Activated naive CD8-positive, alpha-beta T cell (primary cell): ENCODE measurements around the gene HARBI1.

Experiments
- H3K27ac Mint-ChIP-seq: one replicate; pipeline ENCODE4 v1.8.0; 2021; ENCODE audit warnings: mixed read lengths
- H3K27me3 Mint-ChIP-seq: one replicate; pipeline ENCODE4 v1.8.0; 2021; ENCODE audit warnings: mixed read lengths
- H3K36me3 Mint-ChIP-seq: one replicate; pipeline ENCODE4 v1.8.0; 2021; ENCODE audit warnings: mixed read lengths
- H3K4me1 Mint-ChIP-seq: one replicate; pipeline ENCODE4 v1.8.0; 2021; ENCODE audit warnings: low read depth, mixed read lengths
- H3K4me3 Mint-ChIP-seq: one replicate; pipeline ENCODE4 v1.8.0; 2021; ENCODE audit warnings: mild to moderate bottlenecking, mixed read lengths
- H3K9me3 Mint-ChIP-seq: one replicate; pipeline ENCODE4 v1.8.0; 2021; ENCODE audit warnings: low read depth, mixed read lengths

Gene HARBI1

GRCh38 chr11:46642627-46643335 lies 25.8 kb upstream of the HARBI1 start:
- no peaks in the 10 kb centered on the region for H3K27me3 Mint-ChIP-seq
- H3K36me3 Mint-ChIP-seq = peaks cover 19% of the 10 kb centered on the region
- no peaks in the 10 kb centered on the region for H3K9me3 Mint-ChIP-seq
- H3K27ac Mint-ChIP-seq = peak overlapping the region; percentile 41
- peak overlapping the region; percentile 6 for H3K4me3 Mint-ChIP-seq
- peaks cover 28% of the 10 kb centered on the region for H3K4me1 Mint-ChIP-seq

GRCh38 chr11:46641639-46642038 lies 24.6 kb upstream of the HARBI1 start:
- Mint-ChIP-seq H3K27me3 (no peaks in the 10 kb centered on the region), H3K4me3 (no peak overlapping the region), H3K9me3 (no peaks in the 10 kb centered on the region), H3K36me3 (peaks cover 19% of the 10 kb centered on the region), H3K4me1 (peaks cover 28% of the 10 kb centered on the region), H3K27ac (no peak overlapping the region)

GRCh38 chr11:46640036-46640788 lies 23.2 kb upstream of the HARBI1 start:
- H3K27me3 Mint-ChIP-seq = no peaks in the 10 kb centered on the region
- no peak overlapping the region for H3K27ac Mint-ChIP-seq
- no peaks in the 10 kb centered on the region for H3K9me3 Mint-ChIP-seq
- no peak overlapping the region for H3K4me3 Mint-ChIP-seq
- H3K4me1 Mint-ChIP-seq = peaks cover 31% of the 10 kb centered on the region
- H3K36me3 Mint-ChIP-seq = peaks cover 24% of the 10 kb centered on the region

- Mint-ChIP-seq H3K27me3 (no peaks in the 10 kb centered on the region), H3K4me1 (peaks cover 31% of the 10 kb centered on the region), H3K4me3 (no peak overlapping the region), H3K9me3 (no peaks in the 10 kb centered on the region), H3K36me3 (peaks cover 24% of the 10 kb centered on the region), H3K27ac (peak overlapping the region; percentile 84)
These were observed 22.3 kb upstream of the HARBI1 start for GRCh38 chr11:46639197-46639839.

GRCh38 chr11:46637546-46637945 lies 20.5 kb upstream of the HARBI1 start:
- no peak overlapping the region for H3K4me3 Mint-ChIP-seq
- no peaks in the 10 kb centered on the region for H3K27me3 Mint-ChIP-seq
- no peaks in the 10 kb centered on the region for H3K9me3 Mint-ChIP-seq
- H3K36me3 Mint-ChIP-seq = peaks cover 18% of the 10 kb centered on the region
- H3K27ac Mint-ChIP-seq = no peak overlapping the region
- H3K4me1 Mint-ChIP-seq = peaks cover 19% of the 10 kb centered on the region

- Mint-ChIP-seq H3K27me3 (no peaks in the 10 kb centered on the region), H3K4me1 (peaks cover 18% of the 10 kb centered on the region), H3K36me3 (peaks cover 19% of the 10 kb centered on the region), H3K4me3 (no peak overlapping the region), H3K9me3 (no peaks in the 10 kb centered on the region), H3K27ac (no peak overlapping the region)
These were observed 18.6 kb upstream of the HARBI1 start for GRCh38 chr11:46635557-46636139.

- Mint-ChIP-seq H3K27me3 (no peaks in the 10 kb centered on the region), H3K36me3 (peaks cover 12% of the 10 kb centered on the region), H3K9me3 (no peaks in the 10 kb centered on the region), H3K4me3 (no peak overlapping the region), H3K27ac (no peak overlapping the region), H3K4me1 (peaks cover 13% of the 10 kb centered on the region)
These were observed 16.5 kb upstream of the HARBI1 start for GRCh38 chr11:46633291-46634217.

GRCh38 chr11:46632502-46632901 lies 15.5 kb upstream of the HARBI1 start:
- peaks cover 11% of the 10 kb centered on the region for H3K4me1 Mint-ChIP-seq
- no peaks in the 10 kb centered on the region for H3K9me3 Mint-ChIP-seq
- H3K27ac Mint-ChIP-seq = peak overlapping the region; percentile 18
- H3K36me3 Mint-ChIP-seq = peaks cover 9% of the 10 kb centered on the region
- no peak overlapping the region for H3K4me3 Mint-ChIP-seq
- H3K27me3 Mint-ChIP-seq = no peaks in the 10 kb centered on the region

- peaks cover 12% of the 10 kb centered on the region for H3K4me1 Mint-ChIP-seq
- H3K9me3 Mint-ChIP-seq = no peaks in the 10 kb centered on the region
- H3K4me3 Mint-ChIP-seq = no peak overlapping the region
- H3K27ac Mint-ChIP-seq = peak overlapping the region; percentile 28
- no peaks in the 10 kb centered on the region for H3K27me3 Mint-ChIP-seq
- H3K36me3 Mint-ChIP-seq = peaks cover 9% of the 10 kb centered on the region
These were observed 14.6 kb upstream of the HARBI1 start for GRCh38 chr11:46631676-46632075.

- Mint-ChIP-seq H3K9me3 (no peaks in the 10 kb centered on the region), H3K4me3 (no peak overlapping the region), H3K27ac (no peak overlapping the region), H3K27me3 (no peaks in the 10 kb centered on the region), H3K4me1 (peaks cover 14% of the 10 kb centered on the region), H3K36me3 (peaks cover 5% of the 10 kb centered on the region)
These were observed 13.2 kb upstream of the HARBI1 start for GRCh38 chr11:46630237-46630636.

GRCh38 chr11:46628961-46629360 lies 11.9 kb upstream of the HARBI1 start:
- no peak overlapping the region for H3K4me3 Mint-ChIP-seq
- peaks cover 5% of the 10 kb centered on the region for H3K36me3 Mint-ChIP-seq
- H3K9me3 Mint-ChIP-seq = no peaks in the 10 kb centered on the region
- no peak overlapping the region for H3K27ac Mint-ChIP-seq
- H3K27me3 Mint-ChIP-seq = no peaks in the 10 kb centered on the region
- H3K4me1 Mint-ChIP-seq = peaks cover 17% of the 10 kb centered on the region

- H3K36me3 Mint-ChIP-seq = peaks cover 6% of the 10 kb centered on the region
- H3K27ac Mint-ChIP-seq = no peak overlapping the region
These were observed 8.4 kb upstream of the HARBI1 start for GRCh38 chr11:46625406-46625805.

GRCh38 chr11:46618837-46619236 lies 1.8 kb upstream of the HARBI1 start:
- Mint-ChIP-seq H3K27me3 (no peaks in the 10 kb centered on the region), H3K9me3 (no peaks in the 10 kb centered on the region), H3K36me3 (peaks cover 6% of the 10 kb centered on the region), H3K27ac (peak overlapping the region; percentile 73), H3K4me3 (peak overlapping the region; percentile 92), H3K4me1 (peaks cover 42% of the 10 kb centered on the region)

More at GRCh38 chr11:46625406-46625805, 8.4 kb upstream of the HARBI1 start:
- Mint-ChIP-seq H3K4me3 (no peak overlapping the region), H3K27me3 (no peaks in the 10 kb centered on the region), H3K9me3 (no peaks in the 10 kb centered on the region), H3K4me1 (peaks cover 28% of the 10 kb centered on the region)

GRCh38 chr11:46617972-46618314 lies 916 bp upstream of the HARBI1 start:
- peaks cover 6% of the 10 kb centered on the region for H3K36me3 Mint-ChIP-seq
- peak overlapping the region; percentile 99 for H3K27ac Mint-ChIP-seq
- peaks cover 43% of the 10 kb centered on the region for H3K4me1 Mint-ChIP-seq
- peak overlapping the region; percentile 92 for H3K4me3 Mint-ChIP-seq
- H3K9me3 Mint-ChIP-seq = no peaks in the 10 kb centered on the region
- H3K27me3 Mint-ChIP-seq = no peaks in the 10 kb centered on the region
